ENCODE measurements around the gene TCEA2. TPM values are rescaled to one million over a fixed set of nuclear protein-coding genes. Genes with fewer than 3 reads are reported as not detected.

TCEA2 gene
- 5.0 and 15.7 TPM in 2 replicates for total RNA-seq

DNA sequence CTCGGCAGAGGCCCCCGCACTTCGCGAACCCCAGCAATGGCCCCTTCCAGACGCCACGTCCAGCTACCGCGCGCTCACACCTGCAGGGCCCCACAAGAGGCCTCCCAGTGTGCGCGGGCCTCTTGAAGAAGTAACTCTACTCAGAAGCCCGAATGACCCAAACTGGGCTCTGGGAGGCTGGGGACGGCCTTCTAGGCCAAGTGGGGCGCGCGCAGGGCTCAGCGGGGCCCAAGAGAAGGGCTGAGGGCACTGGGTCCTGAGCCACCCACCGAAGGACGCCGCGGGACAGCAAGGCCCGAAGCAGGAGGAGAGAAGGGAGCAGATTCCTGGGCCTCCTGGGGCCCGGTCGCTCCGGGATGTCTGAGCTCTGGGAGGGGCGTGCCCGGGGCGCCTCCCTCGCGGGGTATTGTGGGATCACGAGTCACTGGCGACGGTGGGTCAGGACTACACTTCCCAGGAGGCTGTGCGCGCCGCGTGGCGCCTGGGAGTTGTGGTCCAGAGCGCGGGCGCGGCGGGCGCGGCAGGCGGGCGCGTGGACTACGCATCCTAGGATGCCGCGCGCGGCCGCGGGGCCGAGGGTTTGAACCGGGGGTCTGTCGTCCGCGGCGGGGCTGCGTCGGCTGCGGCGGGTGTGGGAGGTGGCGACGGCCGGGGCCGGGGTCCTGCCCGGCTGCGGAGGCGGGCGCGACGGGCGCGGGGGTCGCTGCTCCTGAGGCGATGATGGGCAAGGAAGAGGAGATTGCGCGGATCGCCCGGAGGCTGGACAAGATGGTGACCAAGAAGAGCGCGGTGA, at the start of gene TCEA2:
TCEA2 (plus strand) TSS at position 603 of the 793 bp plus-strand sequence; CDS start at position 718, 115 bp downstream.

DNA sequence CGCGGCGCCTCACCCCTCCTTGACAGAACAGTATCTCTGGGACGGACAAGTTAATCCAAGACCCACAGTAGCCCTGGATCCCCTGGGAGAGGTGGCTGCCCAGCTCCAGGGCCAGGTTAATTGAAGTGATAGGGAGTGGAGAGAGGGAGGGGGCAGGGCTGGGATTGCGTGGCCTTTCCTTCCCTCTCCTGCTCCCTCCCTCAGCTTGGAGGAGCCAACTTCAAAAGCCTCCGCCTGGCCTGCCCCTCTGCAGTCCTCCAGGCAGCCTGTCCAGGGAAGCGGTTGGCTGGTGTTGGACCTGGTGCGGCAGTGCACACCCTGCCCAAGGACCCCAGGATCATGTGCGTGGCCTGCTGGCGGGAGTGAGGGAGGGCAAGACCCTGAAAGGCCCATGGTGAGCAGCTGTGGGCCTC, 27.1 kb upstream of the TCEA2 start, which contains the start of gene C20orf204:
C20orf204 (plus strand) TSS at position 250 of the 413 bp plus-strand sequence; CDS start at position 392, 142 bp downstream.

DNA sequence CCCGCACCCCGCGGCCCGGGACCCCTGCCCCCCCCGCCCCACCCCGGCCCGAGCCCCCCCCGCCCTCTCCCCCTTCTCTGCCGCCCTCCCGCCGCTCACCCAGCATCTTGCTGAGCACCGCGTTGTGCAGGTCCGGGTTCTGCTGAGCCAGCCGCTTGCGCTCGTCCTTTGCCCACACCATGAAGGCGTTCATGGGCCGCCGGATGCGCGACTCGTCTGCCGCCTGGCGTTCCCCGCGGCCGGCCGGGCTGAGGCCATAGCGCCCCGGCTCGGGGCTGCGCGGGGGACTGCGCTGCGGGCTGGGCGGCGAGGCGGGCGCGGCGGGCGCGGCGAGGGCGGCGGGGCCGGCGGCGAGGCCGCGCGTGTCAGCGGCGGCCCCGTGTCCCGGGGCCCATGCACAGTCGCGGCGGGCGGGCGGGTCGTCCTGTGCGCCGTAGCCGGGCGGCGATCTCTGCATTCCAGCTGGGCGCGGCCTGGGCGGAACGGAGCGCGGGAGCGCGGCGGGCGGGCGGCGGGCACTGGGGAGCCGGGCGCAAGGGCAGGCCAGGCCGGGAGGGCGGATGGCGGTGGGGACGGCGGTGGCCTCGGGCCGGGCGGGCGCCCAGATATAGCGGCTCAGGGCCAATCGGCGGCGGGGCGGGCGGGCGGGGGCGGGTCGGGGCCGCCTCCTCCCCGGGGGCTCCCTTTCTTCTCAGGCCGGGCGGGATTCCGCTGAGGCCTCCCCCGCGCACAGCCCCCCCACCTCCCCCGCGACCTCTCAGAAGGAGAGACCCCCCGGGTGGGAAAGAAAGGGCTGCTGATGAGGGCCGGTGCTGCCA, 13.7 kb upstream of the TCEA2 start, which contains the start of gene SOX18:
SOX18 (minus strand) TSS at position 580 of the 818 bp plus-strand sequence; CDS start at position 457, 123 bp downstream.

GRCh38 chr20:64079273-64080012, 16.4 kb downstream of the TCEA2 start, which contains the start of gene RGS19:
Gene RGS19 (minus strand): TSS chr20:64079518. CDS start chr20:64076886, 2,632 bp downstream.

DNA sequence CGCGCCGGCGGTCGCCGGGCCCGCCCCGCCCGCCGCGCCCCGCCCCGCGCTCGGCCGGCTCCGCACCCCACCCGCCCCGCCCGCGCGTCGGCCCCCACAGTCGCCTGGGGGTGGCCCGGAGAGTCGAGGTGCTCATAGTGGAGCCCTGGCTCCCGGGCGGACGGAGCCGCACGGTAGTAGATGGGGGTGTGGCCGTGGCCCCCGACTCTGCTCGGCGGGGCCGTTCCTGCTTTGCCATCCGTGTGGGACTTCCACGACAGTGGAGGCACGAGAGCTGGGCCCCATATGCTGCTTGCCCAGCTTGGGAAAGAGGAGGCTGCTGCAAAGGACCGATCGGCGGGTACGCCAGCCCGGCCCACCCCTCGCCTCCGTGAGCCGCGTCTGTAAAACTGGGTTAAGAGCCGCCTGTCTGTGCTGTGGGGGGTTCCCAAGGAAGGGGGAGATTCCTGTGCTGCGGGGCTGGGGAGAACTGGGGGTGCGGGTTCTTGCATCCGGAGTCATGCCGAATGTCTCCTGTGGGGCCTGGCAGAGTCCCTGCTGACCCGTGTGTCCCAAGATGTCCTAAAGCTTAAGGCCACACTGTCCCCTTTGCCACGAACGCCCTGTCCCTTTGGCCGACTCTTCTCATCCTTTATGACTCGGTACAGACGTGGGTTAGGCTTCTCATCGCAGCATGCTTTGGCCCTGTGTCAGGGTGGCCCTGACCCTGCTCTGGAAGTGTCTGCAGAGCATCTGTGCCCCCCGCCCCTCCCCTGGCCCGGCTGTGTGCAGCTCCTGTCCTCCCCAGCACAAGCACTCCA, 17.2 kb downstream of the TCEA2 start, which contains the start of gene OPRL1:
OPRL1 (plus strand) TSS at position 70 of the 800 bp plus-strand sequence. CDS start 12,639 bp downstream, outside the sequence.

DNA sequence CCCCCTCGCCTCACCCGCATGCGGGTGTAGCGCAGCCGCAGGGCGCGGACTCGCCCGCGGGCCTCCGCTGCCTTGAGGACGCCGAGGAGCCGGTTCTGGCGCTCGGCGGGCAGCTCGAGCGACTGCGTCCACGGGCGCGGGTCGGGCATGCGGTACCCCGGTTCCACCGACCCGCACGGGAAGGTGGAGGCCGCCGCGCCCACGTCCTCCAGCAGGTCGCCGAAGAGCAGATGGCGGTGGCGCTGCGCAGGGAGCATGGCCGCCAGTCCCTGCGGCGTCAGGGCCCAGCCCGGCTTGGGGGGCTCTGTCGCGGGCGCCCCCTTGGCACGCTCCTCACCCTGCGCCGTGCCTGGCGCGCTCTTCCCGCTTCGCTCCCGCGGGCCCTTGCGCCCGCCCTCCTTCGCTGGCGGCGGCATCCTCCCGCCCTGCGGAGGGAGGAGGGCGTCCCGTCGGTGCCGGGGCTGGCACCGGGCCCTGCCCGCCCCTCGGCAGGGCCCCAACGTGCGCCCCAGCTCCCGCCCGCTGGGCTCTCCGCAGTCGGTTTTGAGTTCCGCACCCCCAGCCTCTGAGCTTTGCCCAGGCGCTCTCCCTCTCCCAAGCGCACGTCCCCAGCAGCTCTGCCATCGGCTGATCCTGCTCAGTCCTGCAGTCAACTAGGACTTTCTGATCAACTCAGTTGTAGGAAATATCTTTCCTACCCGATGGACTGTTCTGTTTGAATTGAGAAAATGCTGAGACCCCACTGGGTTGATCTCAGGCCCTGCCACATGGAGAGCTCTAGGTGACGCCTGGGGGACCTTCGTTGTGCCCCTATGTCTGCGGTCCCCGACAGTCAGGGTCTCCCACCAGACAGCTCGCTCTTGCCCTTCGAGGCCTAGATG, 21.0 kb downstream of the TCEA2 start, which contains the start of gene LKAAEAR1:
LKAAEAR1 (minus strand) TSS at position 595 of the 881 bp plus-strand sequence; CDS start at position 416, 179 bp downstream.

DNA sequence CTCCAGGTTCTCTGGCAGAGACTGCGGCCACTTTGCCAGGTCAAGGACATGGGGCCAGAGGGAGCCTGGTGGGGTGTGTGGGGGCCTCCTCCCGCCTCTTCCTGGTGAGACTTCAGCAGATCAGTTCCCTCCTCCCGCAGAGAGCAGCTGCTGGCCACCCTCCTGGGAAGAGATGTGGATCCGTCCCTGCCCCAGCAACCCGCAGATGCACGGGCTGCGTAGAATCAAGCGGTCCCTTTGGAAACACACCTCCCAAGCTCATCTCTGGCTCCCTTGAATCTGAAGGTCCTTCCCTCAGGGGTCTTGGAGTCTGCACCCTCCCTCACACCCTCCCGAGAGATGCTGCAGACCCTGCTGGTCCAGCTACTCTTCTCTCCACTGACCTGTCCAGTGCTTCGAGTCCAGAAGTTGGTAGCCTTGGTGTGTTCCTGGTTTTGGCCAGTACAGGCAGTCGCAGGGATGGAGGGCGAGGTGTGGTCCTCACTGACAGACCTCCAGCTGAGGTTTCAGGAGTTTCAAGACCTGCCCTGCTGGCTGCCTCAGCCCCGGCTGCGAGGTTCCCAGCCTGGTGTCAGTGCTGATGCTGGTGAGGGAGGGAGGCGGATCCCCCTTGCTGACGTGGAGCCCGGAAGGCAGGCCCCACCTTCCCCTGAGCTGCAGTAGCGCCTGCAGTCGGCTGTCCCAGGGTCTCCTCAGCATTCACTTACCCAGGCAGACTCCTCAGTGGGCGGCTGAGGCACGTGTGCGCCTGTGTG, 44.2 kb downstream of the TCEA2 start, which contains the start of gene NPBWR2:
NPBWR2 (minus strand) TSS at position 585 of the 755 bp plus-strand sequence. CDS start 734 bp downstream, outside the sequence.

Other genes with a start within 250 kb of the TCEA2 start
- 0.23 and 0.78 TPM in 2 replicates for gene ZBTB46, start 231.9 kb upstream of the TCEA2 start, total RNA-seq
- not detected in 2 replicates for gene ABHD16B, start 201.7 kb upstream of the TCEA2 start, total RNA-seq
- gene TPD52L2, start 197.9 kb upstream of the TCEA2 start, total RNA-seq = 146 and 151 TPM in 2 replicates
- gene DNAJC5, start 168.1 kb upstream of the TCEA2 start, total RNA-seq = 61.3 and 64.2 TPM in 2 replicates
- 21.4 and 27.6 TPM in 2 replicates for gene UCKL1, start 106.8 kb upstream of the TCEA2 start, total RNA-seq
- gene ZNF512B, start 93.3 kb upstream of the TCEA2 start, total RNA-seq = 5.4 and 6.8 TPM in 2 replicates
- gene SAMD10, start 83.6 kb upstream of the TCEA2 start, total RNA-seq = 1.8 and 3.0 TPM in 2 replicates
- 28.6 and 39.1 TPM in 2 replicates for gene PRPF6, start 82.1 kb upstream of the TCEA2 start, total RNA-seq
- gene C20orf204, start 27.0 kb upstream of the TCEA2 start, total RNA-seq = under 0.01 and 0.04 TPM in 2 replicates
- not detected in 2 replicates for gene SOX18, start 13.6 kb upstream of the TCEA2 start, total RNA-seq
- 20.8 and 20.9 TPM in 2 replicates for gene RGS19, start 16.3 kb downstream of the TCEA2 start, total RNA-seq
- gene OPRL1, start 16.9 kb downstream of the TCEA2 start, total RNA-seq = 0.30 and 0.55 TPM in 2 replicates
- 2.6 TPM in 1 of 2 replicates, not detected in the other for gene LKAAEAR1, start 21.2 kb downstream of the TCEA2 start, total RNA-seq
- not detected in 2 replicates for gene NPBWR2, start 44.4 kb downstream of the TCEA2 start, total RNA-seq
- not detected in 2 replicates for gene MYT1, start 101.3 kb downstream of the TCEA2 start, total RNA-seq
- 20.2 and 30.2 TPM in 2 replicates for gene PCMTD2, start 192.6 kb downstream of the TCEA2 start, total RNA-seq

Data from hair follicular keratinocyte (primary cell).